GM12878 (cell line): Measurements from ENCODE around the gene ANO9. TPM values are rescaled to one million over a fixed set of nuclear protein-coding genes. Genes with fewer than 3 reads are reported as not detected.

Source experiments
- ATAC-seq: fragments of 200-7000 bp; cut with Tn5 transposase; 3 replicates; pipeline ENCODE4 v1.9.1; 2020; ENCODE audit warnings: mild to moderate bottlenecking, moderate library complexity
- BruUV-seq: library from RNA; stranded (reverse); fragments of 400-500 nt; replicated peaks from 2 replicates; lab custom pipeline; 2021; lab: Mats Ljungman, UMichigan
- CTCF ChIA-PET: fragments of 300-600 bp; sonication (Branson Sonifier 250); formaldehyde crosslinking; extraction: SDS; loops from one replicate; lab custom pipeline; 2021; ENCODE audit warnings: inconsistent platforms; lab: Yijun Ruan, JAX
- POLR2A ChIA-PET: fragments of 350-600 bp; formaldehyde crosslinking; extraction: SDS; loops from one replicate; lab custom pipeline; 2021; ENCODE audit warnings: inconsistent platforms; lab: Charles Lee
- RAD21 ChIA-PET: fragments of 300-600 bp; sonication (Branson Sonifier 250); formaldehyde crosslinking; loops from one replicate; lab custom pipeline; 2023; ENCODE audit warnings: antibody characterized with exemption; ENCODE audit not compliant: unreplicated experiment; lab: Charles Lee
- SMC1A ChIA-PET: fragments of 300-600 bp; sonication (Branson Sonifier 250); formaldehyde crosslinking; loops from one replicate; lab custom pipeline; 2023; ENCODE audit not compliant: unreplicated experiment, uncharacterized antibody; lab: Charles Lee
- DNase-seq: peaks from one replicate; pipeline ENCODE4 v3.0.0-alpha.2; 2011; ENCODE audit warnings: low read depth, low spot score
- FAIRE-seq: peaks from 3 replicates; lab custom pipeline; 2011; peaks lifted over from hg19 to GRCh38; lab: Jason Lieb, UNC
- H2AFZ ChIP-seq: 2 replicates; pipeline ENCODE4 v1.6.0; 2011; ENCODE audit warnings: low read depth, low read length, control low read depth; ENCODE audit not compliant: control insufficient read depth
- H3K27ac ChIP-seq: 2 replicates; pipeline ENCODE4 v1.5.1; 2011; ENCODE audit warnings: control low read depth; ENCODE audit not compliant: control insufficient read depth, insufficient read depth
- H3K27me3 ChIP-seq, 2 experiments: replicated peaks in 1 of 2; 2 replicates each; pipeline versions ENCODE4 v1.6.0 to v1.6.1; 2011; ENCODE audit warnings: low read length in 1 of 2; ENCODE audit not compliant: control insufficient read depth in 2 of 2, insufficient read depth in 2 of 2
- H3K36me3 ChIP-seq, 2 experiments: 2 replicates each; pipeline ENCODE4 v1.5.1; 2011; ENCODE audit warnings: low read length in 1 of 2; ENCODE audit not compliant: control insufficient read depth in 2 of 2, insufficient read depth in 2 of 2
- H3K4me1 ChIP-seq: 2 replicates; pipeline ENCODE4 v1.6.1; 2011; ENCODE audit warnings: mild to moderate bottlenecking, low read length, moderate library complexity, mixed read lengths; ENCODE audit not compliant: control insufficient read depth, insufficient read depth
- H3K4me2 ChIP-seq: 2 replicates; pipeline ENCODE4 v1.6.0; 2011; ENCODE audit warnings: control low read depth; ENCODE audit not compliant: control insufficient read depth, insufficient read depth
- H3K4me3 ChIP-seq: fragments of 200-600 bp; sonication (generic); 2 replicates; pipeline ENCODE4 v1.5.1; 2016
- H3K79me2 ChIP-seq: 2 replicates; pipeline ENCODE4 v1.6.0; 2011; ENCODE audit warnings: low read length; ENCODE audit not compliant: control insufficient read depth, insufficient read depth
- H3K9ac ChIP-seq: 2 replicates; pipeline ENCODE4 v1.8.0; 2011; ENCODE audit warnings: low read length, control low read depth, mixed read lengths; ENCODE audit not compliant: control insufficient read depth, insufficient read depth
- H3K9me3 ChIP-seq: replicated peaks from 3 replicates; pipeline ENCODE4 v1.5.1; 2011; ENCODE audit warnings: mild to moderate bottlenecking, low read length; ENCODE audit not compliant: control insufficient read depth, insufficient read depth
- H4K20me1 ChIP-seq: 2 replicates; pipeline ENCODE4 v1.6.0; 2011; ENCODE audit not compliant: control insufficient read depth, insufficient read depth
- DPF2 ChIP-seq: fragments of 450-650 bp; IDR thresholded peaks from 2 replicates; pipeline ENCODE4 v1.6.1; 2017; ENCODE audit warnings: mild to moderate bottlenecking
- E2F4 ChIP-seq: IDR thresholded peaks from 2 replicates; pipeline ENCODE4 v1.6.1; 2012; ENCODE audit warnings: low read depth, low read length, improper control_type of control experiment
- EP300 ChIP-seq, 2 experiments: fragments of 150-350 bp in 1 of 2; IDR thresholded peaks; 2 replicates each; pipeline ENCODE4 v1.6.1; 2011 to 2012; ENCODE audit warnings: low read depth in 2 of 2, low read length in 2 of 2, borderline replicate concordance in 1 of 2, improper control_type of control experiment in 1 of 2, inconsistent platforms in 1 of 2; ENCODE audit not compliant: control insufficient read depth in 1 of 2
- FOXM1 ChIP-seq: IDR thresholded peaks from 2 replicates; pipeline ENCODE4 v1.6.1; 2012; ENCODE audit warnings: low read depth, mild to moderate bottlenecking, inconsistent platforms, low read length, moderate library complexity
- IKZF1 ChIP-seq: fragments of 450-650 bp; conservative IDR thresholded peaks from 2 replicates; pipeline ENCODE4 v1.6.1; 2017; ENCODE audit warnings: antibody characterized with exemption, mild to moderate bottlenecking
- MYB ChIP-seq: fragments of 150-350 bp; IDR thresholded peaks from 2 replicates; pipeline ENCODE4 v1.6.1; 2014; ENCODE audit warnings: mild to moderate bottlenecking, low read depth, low read length, borderline replicate concordance
- MYC ChIP-seq: IDR thresholded peaks from 2 replicates; pipeline ENCODE4 v1.6.1; 2011; ENCODE audit warnings: mild to moderate bottlenecking, low read length, moderate library complexity, inconsistent platforms; ENCODE audit not compliant: insufficient read depth, insufficient replicate concordance, insufficient read length, severe bottlenecking
- NFXL1 ChIP-seq: fragments of 450-650 bp; IDR thresholded peaks from 2 replicates; pipeline ENCODE4 v1.6.1; 2017; ENCODE audit warnings: antibody characterized with exemption, mild to moderate bottlenecking, borderline replicate concordance
- POU2F2 ChIP-seq: IDR thresholded peaks from 3 replicates; pipeline ENCODE4 v1.6.1; 2011; ENCODE audit warnings: low read depth, mild to moderate bottlenecking, low read length, borderline replicate concordance
- RFX5 ChIP-seq: IDR thresholded peaks from 2 replicates; pipeline ENCODE4 v1.6.1; 2011; ENCODE audit warnings: low read depth, low read length, improper control_type of control experiment
- SMAD1 ChIP-seq: fragments of 450-650 bp; IDR thresholded peaks from 2 replicates; pipeline ENCODE4 v1.6.1; 2018; ENCODE audit warnings: mild to moderate bottlenecking, low read depth; ENCODE audit not compliant: partially characterized antibody
- SP1 ChIP-seq: IDR thresholded peaks from one replicate; pipeline ENCODE4 v1.6.1; 2011; ENCODE audit warnings: low read depth, low read length
- ZBED1 ChIP-seq: IDR thresholded peaks from 2 replicates; pipeline ENCODE4 v1.6.1; 2016; ENCODE audit warnings: borderline replicate concordance
- ZBTB11 ChIP-seq: fragments of 450-650 bp; formaldehyde crosslinking; IDR thresholded peaks from 2 replicates; pipeline ENCODE4 v1.5.0; 2022; ENCODE audit warnings: mild to moderate bottlenecking, missing genetic modification characterization
- ZNF217 ChIP-seq: fragments of 450-650 bp; IDR thresholded peaks from 2 replicates; pipeline ENCODE4 v1.6.1; 2017; ENCODE audit warnings: antibody characterized with exemption, mild to moderate bottlenecking
- ZNF592 ChIP-seq: fragments of 450-650 bp; IDR thresholded peaks from 2 replicates; pipeline ENCODE4 v1.6.1; 2017; ENCODE audit warnings: mild to moderate bottlenecking, moderate library complexity
- WGBS: methylation state at CpG from one replicate; pipeline ENCODE4 v1.1.6; 2016; ENCODE audit warnings: low lambda C conversion rate; ENCODE audit not compliant: insufficient replicate concordance, insufficient coverage; ENCODE audit errors: missing lambda C conversion rate; 5-methylcytosine and 5-hydroxymethylcytosine counted together
- in situ Hi-C: fragments of 300-500 bp; cut with MboI; formaldehyde crosslinking; loops from 9 replicates; pipeline ENCODE4 v1.14.3; 2018; ENCODE audit warnings: mixed read lengths
- intact Hi-C: fragments of 100-400 bp; cut with micrococcal nuclease; formaldehyde crosslinking; loops from one replicate; pipeline ENCODE4 v1.14.2; 2022; ENCODE audit not compliant: unreplicated experiment
- polyA plus RNA-seq, 11 experiments: library from polyadenylated mRNA; depleted of rRNA in 4 of 11; unstranded in 6 of 11; stranded (reverse) in 5 of 11; fragments of >200 nt; fragmentation: Nextera tagmentation in 4 of 11; fragmentation: Illumina TruSeq in 1 of 11; extraction: Ambion mirVana in 4 of 11; extraction: Trizol in 1 of 11; gene quantifications; 1 replicate in 1 of 11; 2 replicates in 10 of 11; pipeline versions ENCODE4 v1.2.1 to v1.2.3, GENCODE V29; 2011 to 2016; ENCODE audit warnings: inconsistent platforms in 2 of 11, missing spikeins in 2 of 11, low read depth in 1 of 11
- total RNA-seq, 4 experiments: library from RNA; depleted of rRNA in 3 of 4; stranded (reverse); fragments of >200 nt in 3 of 4; fragmentation: Illumina TruSeq in 1 of 4; extraction: Trizol in 1 of 4; gene quantifications; 2 replicates each; pipeline versions ENCODE4 v1.2.1 to v1.2.3, GENCODE V29; 2013 to 2021

Gene ANO9
- total and polyA plus RNA-seq, 10 of the 15 experiments (the other 5 are each of a cell fraction or from before 2014, with no cell fraction given) = 0.21 to 42.3 (median 12.0) TPM

GRCh38 chr11:461626-462025, 19.8 kb upstream of the ANO9 start:
- 92% methylated on average over 9 of the region's 9 CpGs for WGBS
- BruUV-seq = no TSS peak
- FAIRE-seq (no peak), ATAC-seq (no peak), DNase-seq (no peak)
- SMC1A ChIA-PET = no interaction called here
- no peak overlapping the region for H2AFZ ChIP-seq
- no peaks in the 10 kb centered on the region for H3K9me3 ChIP-seq
- no peaks in the 10 kb centered on the region for H4K20me1 ChIP-seq
- CTCF ChIA-PET = no interaction called here
- in situ Hi-C loops = no loop called here
- no peak overlapping the region for H3K4me3 ChIP-seq
- H3K79me2 ChIP-seq = no peaks in the 10 kb centered on the region
- H3K27ac ChIP-seq = no peak overlapping the region
- no peak overlapping the region for H3K4me2 ChIP-seq
- intact Hi-C loops = no loop called here
- peaks cover 0 to 3% of the 10 kb centered on the region in 2 experiments; a peak in 2 of 4 replicates for H3K36me3 ChIP-seq
- RAD21 ChIA-PET = no interaction called here
- peaks cover 14% of the 10 kb centered on the region for H3K4me1 ChIP-seq
- H3K27me3 ChIP-seq = no peaks in the 10 kb centered on the region
- POLR2A ChIA-PET = interaction anchor here (0.6 to 1.2 kb wide), 2 partner anchors 8 to 48 kb away, joined by 3 read pairs; no protein-coding TSS in a partner anchor
- H3K9ac ChIP-seq = no peak overlapping the region
- TF ChIP-seq SP1 (no peak), RFX5 (no peak), EP300 (IDR thresholded peaks at IDR 0.05; ENCODE audit: borderline replicate concordance in 1 of 2, control insufficient read depth in 1 of 2, low read depth in 2 of 2, low read length in 2 of 2) (no peak), IKZF1 (no peak), ZBED1 (no peak), POU2F2 (no peak), MYC (no peak), ZNF217 (no peak), SMAD1 (no peak), FOXM1 (no peak), MYB (no peak), ZNF592 (no peak), E2F4 (no peak), NFXL1 (no peak), ZBTB11 (CRISPR knock-in tag) (no peak), DPF2 (no peak)
